Activated naive CD8-positive, alpha-beta T cell treated with anti-CD3 and anti-CD28 coated beads, Interleukin-2, amount 50 U/mL, for 16 hours (primary cell): ENCODE results near the gene HIVEP3.

Experiments
- DNase-seq: peaks from one replicate; pipeline ENCODE4 v3.0.0-alpha.2; 2020; ENCODE audit warnings: low read depth, low spot score

Gene HIVEP3

DNA sequence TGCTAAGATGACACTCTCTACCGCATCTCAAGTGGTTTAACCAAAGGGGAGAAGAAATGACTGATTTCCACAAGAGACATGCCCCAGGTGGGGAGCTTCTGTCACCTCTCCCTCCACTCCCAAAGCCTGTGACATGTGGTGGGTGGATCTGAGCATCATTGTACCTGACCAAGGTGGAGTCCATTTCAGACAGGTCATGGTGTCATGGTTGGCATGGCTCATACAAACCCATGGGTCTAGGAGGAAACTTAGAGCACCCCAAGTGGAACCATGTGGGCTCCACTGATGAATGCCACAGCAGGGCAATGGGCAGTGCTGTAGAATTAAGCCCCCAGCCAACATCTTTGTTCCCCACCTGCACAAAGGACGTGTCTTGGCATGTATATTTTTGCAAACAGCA is 302.7 kb downstream of the HIVEP3 start:
- DNase-seq: no peak

DNA sequence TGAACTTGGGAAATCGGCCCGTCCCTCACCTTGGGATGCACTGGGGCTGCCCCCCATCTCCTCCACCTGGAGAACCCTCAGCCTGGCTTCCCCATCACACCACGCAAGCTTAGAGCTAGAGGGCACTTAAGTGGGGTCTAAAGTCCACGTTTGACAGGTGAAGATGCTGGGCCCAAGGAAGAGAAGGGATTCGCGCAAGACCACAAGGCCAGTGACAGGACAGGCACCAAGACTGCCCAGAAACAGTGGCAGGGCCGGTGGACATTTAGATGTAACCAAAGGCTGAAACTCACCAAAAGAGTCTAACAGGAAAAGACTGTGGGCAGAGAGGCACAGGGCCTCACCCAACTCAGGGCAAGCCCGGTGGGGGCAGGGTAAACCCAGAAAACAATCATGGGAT is 303.4 kb downstream of the HIVEP3 start:
- DNase-seq: no peak

DNA sequence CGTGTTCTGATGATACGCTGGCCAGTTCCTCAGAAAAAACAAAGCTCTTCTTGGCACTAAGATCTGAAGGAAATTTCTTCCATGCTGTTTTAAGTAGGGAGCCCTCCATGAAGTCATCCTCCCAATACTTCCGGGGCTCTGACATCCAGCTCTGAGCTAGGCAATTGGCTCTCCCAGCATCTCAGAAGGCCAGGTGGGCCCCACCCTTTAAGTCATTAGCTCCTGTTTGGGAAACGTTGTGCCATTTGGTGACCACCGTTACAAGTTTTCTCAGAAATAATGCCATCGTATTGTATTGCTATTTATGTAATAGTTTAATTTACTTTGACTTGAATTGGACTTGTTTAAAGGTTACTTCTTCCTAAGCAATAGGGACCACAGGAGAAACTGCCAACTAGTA is 303.9 kb downstream of the HIVEP3 start:
- no peak for DNase-seq

DNA sequence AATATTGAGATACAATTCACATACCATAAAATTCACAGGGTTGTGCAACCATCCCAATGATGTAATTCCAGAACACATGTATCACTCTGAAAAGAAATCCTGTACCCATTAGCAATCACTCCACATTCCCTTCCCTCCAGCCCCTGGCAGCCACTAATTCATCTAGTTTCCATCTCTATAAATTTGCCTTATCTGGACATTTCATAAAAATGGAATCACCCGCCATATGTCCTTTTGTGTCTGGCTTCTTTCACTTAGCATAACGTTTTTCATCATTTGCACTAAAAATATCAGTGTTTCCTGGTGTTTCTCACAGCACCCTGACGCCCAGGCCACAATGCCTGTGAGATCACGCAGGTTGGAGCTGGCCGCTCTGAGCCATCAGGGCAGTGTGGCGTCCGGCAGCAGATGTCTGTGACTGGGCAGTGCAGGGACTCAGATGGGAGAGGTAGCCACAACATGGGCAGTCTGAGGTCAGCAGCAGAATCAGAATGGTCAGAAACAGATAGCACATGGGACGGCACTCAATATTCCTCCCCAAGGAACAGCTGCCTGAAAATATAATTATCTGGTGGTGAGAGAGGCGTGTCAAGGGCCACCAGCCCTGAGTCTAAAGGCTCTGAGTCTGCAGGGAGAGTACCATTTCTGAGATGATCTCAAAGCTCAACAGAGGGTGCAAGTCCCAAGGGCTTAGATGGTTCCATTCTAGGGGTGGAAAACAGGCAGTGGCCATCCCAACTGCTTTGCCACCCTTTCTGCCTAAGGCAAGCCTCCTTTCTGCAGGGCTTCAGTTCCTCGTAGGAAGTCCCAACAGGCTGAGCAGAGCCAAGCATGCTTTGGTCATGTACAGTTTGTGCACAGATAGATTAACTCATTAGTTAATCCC is 304.8 kb downstream of the HIVEP3 start:
- DNase-seq: no peak

DNA sequence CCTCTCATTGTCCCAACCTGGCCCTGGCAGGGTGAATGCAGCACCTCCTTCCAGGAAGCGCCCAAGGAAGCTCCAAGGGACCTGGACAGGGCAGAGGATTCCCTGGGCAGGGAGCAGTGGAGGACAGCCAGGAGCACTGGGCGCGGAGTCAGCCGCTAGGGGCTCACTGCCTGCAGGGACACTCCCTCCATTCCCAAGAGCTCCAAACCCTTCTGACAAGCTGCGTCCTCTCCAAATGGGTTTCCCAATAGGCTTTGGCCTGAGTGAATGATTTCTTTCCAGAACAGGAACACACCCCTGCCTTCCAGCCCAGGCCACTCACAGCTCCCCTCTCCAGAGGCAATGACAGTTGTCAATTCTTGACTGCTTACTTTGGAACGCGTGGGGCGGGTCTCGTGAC is 305.8 kb downstream of the HIVEP3 start:
- no peak for DNase-seq

DNA sequence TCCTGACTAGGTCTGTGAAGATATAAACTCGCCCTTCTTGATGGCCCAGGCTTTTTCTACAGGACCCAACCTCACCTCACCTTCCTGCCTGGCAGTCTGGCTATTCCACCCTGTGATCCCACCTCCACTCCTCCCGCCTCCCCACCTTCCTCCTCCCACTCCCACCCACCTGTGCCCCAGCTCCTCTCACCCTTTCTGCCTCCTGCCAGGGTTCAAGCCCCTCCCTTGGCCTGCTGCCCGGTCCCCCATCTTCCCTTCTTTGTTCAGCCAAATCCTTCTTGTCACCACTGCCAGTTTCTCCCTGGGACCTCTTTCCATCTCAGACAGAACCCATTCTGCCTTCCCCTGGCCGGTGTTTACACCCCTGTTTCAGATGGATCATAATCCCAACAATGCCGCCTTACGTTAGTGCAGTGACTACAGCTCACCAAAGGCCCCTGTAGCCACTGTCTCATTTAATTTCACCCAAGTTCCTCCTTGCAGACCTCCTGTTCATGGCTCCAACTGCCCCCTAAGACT is 306.7 kb downstream of the HIVEP3 start:
- no peak for DNase-seq

DNA sequence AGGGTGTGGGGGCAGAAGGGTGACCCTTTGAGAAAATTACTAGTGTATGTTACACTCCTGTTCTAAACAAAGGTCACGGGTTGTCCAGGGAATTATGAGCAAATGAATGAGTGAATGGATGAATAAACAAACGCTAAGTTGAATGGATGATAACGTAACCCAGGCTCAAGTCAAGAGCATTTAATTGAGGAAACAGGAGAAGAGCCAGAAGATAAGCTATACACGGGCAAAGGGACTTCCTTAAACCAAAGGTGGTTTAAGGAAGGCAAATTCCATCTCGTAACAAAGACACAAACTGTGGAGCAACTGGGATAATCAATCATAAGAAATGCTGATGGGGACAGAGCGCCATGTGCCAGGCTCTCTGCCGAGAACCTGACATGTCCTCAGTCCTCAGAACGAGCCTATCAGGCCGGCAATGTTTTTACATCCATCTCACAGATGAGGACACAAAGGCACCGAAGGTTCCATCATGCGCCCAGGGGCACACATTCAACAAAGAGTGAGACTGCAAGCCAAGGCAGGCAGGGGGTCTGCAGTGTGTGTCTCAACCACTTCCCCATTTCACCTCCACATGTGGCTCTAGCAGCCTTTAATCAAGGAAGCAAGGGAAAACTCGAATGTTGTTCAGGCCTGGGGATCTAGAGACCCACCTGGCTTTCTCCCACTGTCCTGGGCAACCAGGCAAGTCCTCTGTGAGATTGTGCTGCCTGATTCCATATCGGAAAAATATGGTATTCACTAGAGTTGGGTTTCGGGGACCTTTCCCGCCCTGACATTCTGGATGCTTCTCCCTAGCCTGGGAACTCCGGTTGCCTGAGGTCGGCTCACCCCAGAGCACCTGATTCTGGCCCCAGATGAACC is 307.4 kb downstream of the HIVEP3 start:
- no peak for DNase-seq

DNA sequence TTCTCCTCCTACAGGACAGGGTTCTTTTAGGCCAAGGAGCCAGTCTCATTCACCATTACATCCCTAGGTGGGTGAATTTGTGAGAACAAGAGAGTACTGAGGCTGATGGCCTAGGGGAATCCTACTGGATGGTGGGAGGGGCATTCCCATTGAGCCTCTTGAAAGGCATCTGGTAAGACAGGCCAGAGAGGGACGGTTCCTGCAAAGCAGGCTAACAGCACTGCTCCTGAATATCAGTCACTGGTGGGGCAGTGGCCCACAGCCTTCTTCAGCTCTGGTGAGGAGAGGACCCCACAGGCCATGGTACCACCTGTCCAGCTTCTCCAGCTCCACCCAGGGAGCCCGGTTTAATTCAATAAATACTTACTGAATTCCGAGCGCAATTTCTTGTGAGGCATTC is 308.4 kb downstream of the HIVEP3 start:
- no peak for DNase-seq

DNA sequence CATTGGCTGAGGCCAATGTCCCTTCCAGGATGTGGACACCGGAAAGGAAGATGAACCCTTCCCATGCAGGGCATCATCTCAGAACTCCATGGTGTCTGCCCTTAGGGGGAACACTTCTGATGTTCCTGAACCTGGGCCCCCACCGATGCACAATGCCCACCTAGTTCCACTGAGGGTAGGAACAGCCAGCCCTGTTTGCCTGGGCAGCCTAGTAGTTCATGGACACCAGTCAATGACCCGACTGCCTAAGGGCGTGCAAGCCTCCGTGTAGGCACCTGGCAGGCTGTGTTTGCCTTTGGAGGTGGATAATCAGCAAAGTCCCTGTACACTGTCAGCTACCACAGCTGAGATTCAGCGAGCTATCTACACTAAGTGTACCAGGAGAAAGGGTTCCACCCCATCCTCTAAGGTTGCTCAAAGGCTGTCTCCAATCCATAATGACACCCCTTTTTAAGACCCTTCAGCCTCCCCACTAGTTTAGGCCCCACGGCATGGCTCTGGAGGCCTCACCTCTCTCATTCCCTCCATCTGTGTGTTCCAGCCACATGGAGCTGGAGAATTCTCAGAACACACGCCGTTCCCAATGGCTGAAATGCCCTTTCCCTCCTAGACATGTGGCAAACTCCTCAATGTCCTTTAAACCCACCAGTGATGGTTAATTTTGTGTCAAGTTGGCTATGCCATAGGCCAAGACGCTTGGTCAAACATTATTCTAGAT is 309.4 kb downstream of the HIVEP3 start:
- no peak for DNase-seq

DNA sequence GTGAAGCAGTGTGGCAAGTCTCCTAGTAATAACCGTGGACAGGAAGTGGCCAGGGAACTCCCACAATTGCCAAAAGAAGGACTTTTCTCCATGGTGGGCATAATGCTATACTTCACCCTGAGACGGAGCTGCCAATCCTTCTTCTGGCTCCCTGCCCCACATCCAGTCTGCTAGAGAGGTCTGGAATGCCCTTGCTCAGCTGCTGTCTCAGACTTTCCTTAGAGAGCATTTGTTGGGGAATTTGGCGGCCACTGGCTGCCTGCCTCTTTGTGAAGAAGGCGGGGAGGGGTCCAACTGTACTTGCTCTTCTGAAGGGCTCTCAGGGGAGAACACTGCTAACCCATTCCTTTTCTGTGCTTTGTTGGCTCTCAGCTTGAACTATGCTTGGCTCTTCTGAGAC is 310.5 kb downstream of the HIVEP3 start:
- DNase-seq: no peak

DNA sequence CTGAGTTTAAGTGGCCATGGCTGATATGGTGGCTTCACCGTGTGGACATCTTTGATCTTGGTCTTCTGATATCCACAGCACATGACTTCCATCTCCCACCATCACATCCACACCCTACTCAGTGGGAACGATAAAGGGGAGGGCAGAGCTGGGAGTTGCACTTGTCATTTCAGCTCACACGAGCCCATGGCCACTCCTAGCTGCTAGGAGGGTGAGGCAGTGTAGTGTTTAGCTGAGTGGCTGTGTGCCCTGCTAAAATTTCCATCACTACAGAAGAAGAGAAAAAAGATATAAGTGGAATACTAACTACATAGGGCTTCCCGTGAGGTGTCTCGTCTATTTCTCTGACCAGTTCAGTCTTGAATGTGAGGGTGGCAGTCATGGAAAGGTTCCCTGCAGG is 310.9 kb downstream of the HIVEP3 start:
- no peak for DNase-seq

DNA sequence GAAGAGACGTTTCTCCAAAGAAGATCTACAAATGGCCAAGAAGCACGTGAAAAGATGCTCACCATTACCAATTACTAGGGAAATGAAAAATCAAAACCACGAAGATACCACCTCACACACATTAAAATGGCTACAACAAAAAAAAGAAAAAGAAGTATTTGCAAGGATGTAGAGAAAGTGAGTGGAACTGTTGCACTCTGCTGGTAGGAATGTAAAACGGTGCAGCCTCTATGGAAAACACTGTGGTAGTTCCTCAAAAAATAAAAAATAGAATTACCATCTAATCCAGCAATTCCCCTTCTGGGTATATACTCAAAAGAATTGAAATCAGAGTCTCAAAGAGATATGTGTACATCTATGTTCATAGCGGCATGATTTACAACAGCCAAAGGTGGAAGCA is 318.8 kb downstream of the HIVEP3 start:
- DNase-seq: no peak

DNA sequence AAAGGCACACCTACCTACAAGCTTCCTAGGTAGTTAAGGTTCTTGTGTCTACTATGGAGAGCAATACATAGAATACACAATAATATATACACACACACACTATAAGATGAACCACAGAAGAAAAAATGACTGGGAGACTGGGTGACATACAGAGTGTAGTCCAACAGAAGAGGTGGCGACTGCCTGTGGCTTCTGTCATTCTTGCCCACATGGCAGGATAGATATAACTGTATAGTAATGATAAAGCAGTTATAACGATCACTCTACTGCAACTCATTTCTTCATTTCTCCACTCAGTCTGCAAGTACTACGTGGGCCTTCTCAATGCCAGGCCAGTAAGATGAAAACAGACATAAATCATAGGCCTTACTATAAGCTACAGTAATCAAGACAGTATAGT is 320.4 kb downstream of the HIVEP3 start:
- DNase-seq: no peak

DNA sequence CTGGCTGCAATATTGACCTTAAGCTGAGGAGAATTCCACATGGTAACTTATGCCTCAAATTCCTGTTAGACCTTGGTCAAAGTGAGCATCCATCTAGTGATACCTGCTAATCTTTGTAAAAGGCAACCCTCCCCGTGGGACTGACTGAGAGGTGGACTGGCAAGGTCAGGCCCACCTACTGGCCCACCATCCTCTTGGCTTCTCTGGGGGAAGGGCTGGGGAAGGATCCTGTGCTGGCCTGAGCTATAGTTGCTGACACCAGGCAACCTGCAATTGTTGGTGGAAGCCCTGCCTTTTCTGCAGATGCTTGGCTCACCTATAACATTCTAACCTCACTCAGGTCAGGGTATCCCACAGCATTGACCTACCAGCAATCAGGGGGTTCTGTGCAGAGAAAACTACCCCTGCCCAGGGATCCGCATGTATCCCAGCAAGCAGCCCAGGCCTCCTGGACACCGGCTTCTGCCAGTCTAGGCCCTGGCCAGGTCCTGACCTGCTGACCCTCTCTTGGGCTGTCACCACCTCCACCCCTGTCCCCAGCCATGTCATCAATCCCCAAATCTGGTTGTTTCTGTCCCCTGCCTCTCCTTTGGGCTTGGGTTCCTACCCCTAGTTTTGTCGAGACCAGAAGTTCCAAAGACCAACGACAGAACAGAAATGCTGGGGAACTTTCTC is 326.1 kb downstream of the HIVEP3 start:
- no peak for DNase-seq

DNA sequence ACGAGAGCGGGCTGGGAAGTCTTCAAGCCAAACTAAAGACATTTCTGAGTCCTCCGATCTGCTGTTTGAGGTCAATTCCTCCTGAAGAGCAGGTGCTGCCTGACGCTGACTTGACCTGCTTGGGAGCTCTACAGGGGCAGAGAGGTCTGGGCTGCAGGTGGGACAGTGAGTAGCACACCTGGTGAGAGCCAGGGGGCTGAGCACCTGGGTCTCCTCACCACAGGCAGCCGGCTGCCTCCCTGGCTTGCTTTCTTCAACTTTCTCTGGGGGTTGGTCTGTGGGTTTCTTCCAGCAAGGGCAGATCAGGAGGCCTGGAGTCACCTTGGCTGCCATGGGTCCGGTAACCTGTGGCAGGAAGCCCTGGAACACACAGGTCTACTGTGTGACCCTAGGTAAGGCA is 326.8 kb downstream of the HIVEP3 start:
- no peak for DNase-seq

DNA sequence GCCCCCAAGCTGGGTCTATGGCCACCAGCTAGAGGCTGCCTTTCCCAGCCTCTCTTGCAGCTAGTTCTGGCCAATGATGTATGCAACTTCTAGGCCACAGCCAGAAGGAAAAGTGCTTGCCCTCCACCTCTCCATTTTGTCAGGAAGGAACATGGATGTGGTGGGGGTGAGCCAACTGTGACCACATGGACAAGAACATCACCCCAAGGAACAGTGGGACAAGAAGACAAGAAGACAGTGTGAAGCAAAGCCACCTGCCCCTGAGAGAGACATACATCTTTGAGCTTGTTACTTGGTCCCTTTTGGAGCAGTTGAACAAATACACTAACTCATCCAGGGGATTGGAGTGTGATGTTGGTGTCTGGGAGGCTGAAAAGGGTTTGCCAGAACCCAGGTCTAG is 328.4 kb downstream of the HIVEP3 start:
- no peak for DNase-seq

DNA sequence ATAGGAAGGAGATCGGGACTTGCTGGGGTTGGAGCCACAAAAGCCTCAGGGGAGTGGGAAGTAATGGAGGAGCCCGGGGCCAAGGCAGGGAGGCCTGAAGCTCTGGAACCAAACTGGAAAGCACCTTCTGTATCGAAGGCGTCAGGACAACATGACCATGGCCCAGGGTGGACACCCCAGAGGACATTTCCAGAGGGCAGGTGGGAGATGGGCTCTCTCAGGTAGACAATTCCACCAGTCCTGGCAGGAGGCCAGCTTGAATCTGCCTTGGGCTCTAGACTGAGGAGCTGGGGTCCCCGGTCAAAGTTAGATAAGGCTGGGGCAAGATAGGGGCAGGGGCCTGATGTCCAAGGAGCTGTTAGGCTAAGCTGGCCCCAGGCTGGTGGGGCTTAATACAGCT is 329.3 kb downstream of the HIVEP3 start:
- DNase-seq: no peak

DNA sequence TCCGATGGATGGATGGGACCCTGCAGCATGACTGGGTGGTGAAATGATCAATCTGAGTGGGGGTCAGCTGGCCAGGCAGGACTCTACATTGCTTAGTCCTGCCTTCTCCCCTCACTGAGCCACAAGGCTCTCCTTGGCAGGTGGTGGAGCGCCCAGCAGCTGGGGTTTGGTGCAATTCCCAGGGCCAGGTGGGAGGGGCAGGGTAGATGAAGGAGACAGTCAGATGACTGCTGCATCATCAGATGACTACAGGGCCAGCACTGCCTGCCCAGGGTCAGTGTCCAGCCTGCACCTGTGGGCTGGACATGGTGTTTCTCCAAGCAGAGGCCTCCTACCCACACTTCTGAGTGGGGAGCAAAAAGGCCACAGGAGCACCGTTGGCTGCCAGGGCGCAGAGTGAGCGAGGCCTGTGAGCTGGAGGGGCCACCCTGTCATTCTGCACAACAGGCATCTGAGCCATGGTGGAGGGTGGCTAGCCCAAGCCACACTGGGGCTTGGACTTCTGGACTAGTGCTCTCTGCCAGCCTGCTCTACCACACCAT is 330.3 kb downstream of the HIVEP3 start:
- no peak for DNase-seq

DNA sequence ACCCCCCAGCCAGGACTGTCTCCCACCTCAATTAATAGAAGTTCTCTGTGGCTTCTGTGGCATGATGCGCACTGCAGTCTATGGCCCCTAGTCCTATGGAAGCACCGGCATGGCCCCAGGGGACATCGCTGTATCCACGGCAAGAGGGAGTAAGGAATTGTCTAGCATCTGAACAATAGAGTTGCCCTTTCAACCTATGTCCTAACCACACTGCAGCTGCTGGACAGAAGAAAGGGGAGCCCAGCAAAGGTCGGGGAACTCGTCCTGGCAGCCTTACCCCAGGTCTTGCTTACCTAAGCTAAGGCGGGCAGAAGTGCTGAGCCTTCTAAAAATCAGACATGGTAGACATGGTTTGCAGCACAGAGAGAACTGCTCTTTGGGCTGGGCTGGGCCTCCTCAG is 330.9 kb downstream of the HIVEP3 start:
- DNase-seq: no peak

DNA sequence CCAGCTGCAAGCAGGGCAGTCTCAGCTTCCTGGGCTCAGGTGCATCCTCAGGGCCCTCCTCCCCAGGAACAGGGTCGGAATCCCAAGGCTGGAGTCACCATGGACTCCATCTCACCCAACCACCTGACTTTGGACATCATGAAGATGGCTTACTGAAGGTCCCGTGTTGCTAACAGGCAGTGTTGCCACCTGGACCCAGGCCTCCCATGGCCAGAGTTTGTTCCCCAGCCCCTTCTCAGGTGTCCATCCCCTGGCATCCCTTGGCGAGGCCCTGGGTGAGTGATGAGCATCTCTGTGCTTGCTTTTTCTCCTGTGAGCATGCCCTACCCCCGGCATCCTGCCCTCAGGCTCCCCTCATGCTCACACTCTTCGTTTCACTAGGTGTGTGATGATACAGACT is 332.5 kb downstream of the HIVEP3 start:
- DNase-seq: no peak
